NCI-H82 (cell line): ENCODE results near the gene C2.
"Not testable (repeated sequence)": the region's sequence is repeated elsewhere in the genome, so short reads cannot be mapped to it uniquely, and the experiment has no call there.

Source experiments
- DNase-seq: peaks from one replicate; lab custom pipeline; 2025; lab: John Stamatoyannopoulos, UW

The C2 gene

DNA sequence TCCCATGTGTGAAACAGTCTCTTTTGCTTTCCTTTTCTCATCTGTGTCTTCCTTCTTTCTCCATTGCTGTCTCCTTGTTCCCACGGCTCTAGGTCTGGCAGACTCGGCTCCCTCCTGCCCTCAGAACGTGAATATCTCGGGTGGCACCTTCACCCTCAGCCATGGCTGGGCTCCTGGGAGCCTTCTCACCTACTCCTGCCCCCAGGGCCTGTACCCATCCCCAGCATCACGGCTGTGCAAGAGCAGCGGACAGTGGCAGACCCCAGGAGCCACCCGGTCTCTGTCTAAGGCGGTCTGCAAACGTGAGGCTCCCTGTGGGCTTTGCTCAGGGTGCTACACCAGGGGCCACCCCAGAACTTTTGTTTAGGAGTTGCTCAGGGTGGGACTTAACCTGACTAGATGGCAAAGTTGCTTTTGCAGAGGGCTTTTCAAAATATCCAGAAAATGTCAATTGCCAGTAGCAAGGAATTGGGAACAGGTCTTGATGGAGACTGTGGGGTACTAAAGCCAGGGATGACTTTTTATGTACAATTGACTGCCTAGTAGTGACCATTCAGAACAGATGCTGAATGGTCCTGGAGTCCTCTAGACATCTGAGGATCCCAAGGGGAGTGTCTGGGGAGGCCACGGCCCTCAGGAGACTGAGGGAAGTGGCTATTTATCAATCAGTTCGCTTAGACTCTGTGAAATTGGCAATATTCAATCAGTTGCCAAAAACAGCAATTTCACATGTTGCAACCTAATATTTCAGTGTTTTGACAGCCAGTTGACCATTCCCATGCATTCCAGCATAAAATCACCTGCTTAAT, 550 bp downstream of the C2 start:
- DNase-seq: no peak

DNA sequence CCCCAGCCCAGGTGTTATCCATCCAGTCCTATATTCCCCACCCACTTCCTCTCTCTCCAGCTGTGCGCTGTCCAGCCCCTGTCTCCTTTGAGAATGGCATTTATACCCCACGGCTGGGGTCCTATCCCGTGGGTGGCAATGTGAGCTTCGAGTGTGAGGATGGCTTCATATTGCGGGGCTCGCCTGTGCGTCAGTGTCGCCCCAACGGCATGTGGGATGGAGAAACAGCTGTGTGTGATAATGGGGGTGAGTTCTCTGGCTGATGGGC, 1.1 kb downstream of the C2 start:
- no peak for DNase-seq

DNA sequence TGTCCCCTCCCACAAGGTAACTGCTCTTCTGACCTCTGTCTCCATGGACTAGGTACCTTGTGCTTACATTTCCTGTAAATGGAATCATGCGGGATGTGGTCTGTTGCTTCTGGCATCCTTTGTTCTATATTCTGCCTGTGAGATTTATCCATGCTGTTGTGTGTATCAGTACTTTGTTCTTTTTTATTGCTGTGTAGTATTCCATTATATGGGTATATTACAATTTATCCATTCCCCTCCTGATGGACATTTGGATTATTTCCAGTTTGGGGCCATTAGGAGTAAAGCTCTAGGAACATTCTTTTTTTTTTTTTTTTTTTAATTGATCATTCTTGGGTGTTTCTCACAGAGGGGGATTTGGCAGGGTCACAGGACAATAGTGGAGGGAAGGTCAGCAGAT, 3.4 kb downstream of the C2 start:
- DNase-seq: no peak

DNA sequence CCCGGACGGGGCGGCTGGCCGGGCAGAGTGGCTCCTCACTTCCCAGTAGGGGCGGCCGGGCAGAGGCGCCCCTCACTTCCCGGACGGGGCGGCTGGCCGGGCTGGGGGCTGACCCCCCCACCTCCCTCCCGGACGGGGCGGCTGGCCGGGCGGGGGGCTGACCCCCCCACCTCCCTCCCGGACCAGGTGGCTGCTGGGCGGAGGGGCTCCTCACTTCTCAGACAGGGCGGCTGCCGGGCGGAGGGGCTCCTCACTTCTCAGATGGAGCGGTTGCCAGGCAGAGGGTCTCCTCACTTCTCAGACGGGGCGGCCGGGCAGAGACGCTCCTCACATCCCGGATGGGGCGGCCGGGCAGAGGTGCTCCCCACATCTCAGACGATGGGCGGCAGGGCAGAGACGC, 4.6 kb downstream of the C2 start:
- DNase-seq: not testable (repeated sequence)

DNA sequence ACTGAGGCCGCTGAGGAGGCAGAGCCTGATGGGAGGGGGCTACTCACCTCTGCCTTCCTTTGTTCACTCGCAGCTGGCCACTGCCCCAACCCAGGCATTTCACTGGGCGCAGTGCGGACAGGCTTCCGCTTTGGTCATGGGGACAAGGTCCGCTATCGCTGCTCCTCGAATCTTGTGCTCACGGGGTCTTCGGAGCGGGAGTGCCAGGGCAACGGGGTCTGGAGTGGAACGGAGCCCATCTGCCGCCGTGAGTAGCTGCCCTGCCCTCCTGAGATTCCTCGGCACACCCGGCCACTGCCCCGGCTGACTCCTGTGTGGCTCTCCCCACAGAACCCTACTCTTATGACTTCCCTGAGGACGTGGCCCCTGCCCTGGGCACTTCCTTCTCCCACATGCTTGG, 6.0 kb downstream of the C2 start:
- no peak for DNase-seq

DNA sequence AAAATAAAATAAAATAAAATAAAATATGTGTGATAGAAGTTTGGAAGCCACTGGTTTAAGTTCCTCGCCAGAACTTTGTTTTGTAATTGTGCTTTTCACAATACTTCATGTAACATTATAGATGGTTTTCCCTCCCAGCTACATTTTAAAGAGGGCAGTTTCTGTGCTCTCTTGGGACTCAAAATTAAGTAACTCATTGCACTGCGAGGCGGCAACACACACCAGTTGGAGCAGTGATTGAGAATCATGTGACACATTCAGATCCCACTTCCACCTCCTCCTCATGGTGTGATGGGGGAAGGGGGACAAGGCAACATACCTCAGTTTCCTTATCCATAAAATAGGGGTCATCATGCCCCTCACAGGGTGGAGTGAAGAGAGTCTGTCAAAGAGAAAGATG, 7.5 kb downstream of the C2 start:
- no peak for DNase-seq

DNA sequence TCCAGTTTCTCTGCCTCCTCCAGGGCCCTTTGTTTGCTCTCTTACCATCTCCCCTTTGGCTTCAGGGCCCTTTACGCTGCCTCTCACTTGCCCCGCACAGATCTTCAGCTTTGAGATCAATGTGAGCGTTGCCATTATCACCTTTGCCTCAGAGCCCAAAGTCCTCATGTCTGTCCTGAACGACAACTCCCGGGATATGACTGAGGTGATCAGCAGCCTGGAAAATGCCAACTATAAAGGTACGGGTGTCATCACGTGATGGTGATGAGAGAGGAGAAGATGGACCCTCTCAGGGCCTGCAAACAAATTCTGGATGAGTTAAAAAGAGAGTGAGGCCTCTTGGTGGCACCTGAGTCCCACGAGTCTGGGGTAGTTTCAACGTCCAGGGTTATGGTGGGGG, 8.3 kb downstream of the C2 start:
- DNase-seq: no peak

DNA sequence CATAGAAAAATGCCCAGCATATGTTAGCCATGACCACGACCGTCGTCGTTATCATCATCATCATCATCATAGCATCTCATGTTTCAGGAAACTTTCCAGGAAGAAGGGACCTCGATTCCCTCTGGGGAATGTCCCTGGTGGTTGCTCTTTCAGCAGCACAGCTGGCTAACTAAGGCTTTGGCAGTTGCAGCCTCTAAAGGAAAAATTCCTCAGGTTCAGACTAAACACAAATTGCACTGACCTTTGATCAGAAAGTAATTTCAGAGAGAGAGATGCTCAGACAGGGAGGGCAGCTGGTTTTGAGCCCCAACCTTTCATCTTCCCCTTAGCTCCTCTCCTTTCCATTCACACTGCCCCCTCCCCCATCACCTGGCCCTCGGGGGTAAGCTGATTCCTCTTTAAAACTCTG, 12.7 kb downstream of the C2 start:
- no peak for DNase-seq

DNA sequence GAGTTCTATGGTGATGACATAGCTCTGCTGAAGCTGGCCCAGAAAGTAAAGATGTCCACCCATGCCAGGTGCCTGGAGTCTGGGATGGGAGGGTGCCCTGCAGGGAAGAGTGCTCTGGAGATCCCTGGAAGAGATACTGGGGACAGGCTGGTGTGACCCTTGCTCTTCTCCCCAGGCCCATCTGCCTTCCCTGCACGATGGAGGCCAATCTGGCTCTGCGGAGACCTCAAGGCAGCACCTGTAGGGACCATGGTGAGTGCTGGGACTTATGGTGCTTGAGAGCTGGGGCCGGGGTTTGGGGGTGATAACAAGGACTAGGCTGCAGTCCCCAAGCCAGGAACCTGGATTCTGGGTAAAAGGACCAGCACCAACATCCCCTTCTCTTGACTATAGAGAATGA, 16.2 kb downstream of the C2 start:
- no peak for DNase-seq

DNA sequence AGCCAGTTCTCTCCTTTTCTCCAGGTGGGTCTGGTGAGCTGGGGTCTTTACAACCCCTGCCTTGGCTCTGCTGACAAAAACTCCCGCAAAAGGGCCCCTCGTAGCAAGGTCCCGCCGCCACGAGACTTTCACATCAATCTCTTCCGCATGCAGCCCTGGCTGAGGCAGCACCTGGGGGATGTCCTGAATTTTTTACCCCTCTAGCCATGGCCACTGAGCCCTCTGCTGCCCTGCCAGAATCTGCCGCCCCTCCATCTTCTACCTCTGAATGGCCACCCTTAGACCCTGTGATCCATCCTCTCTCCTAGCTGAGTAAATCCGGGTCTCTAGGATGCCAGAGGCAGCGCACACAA, 17.6 kb downstream of the C2 start:
- no peak for DNase-seq

DNA sequence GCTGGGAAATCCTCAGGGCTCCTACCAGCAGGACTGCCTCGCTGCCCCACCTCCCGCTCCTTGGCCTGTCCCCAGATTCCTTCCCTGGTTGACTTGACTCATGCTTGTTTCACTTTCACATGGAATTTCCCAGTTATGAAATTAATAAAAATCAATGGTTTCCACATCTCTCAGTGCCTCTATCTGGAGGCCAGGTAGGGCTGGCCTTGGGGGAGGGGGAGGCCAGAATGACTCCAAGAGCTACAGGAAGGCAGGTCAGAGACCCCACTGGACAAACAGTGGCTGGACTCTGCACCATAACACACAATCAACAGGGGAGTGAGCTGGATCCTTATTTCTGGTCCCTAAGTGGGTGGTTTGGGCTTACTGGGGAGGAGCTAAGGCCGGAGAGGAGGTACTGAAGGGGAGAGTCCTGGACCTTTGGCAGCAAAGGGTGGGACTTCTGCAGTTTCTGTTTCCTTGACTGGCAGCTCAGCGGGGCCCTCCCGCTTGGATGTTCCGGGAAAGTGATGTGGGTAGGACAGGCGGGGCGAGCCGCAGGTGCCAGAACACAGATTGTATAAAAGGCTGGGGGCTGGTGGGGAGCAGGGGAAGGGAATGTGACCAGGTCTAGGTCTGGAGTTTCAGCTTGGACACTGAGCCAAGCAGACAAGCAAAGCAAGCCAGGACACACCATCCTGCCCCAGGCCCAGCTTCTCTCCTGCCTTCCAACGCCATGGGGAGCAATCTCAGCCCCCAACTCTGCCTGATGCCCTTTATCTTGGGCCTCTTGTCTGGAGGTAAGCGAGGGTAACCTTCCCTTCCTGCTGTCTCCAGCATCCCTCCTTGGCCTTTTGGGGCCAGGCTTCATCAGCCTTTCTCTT, 18.2 kb downstream of the C2 start, which contains the start of gene CFB:
Gene CFB, plus strand, starts transcription at position 589 of the 863 bp plus-strand sequence. Its CDS starts 127 bp downstream, at position 716.
- DNase-seq: no peak

DNA sequence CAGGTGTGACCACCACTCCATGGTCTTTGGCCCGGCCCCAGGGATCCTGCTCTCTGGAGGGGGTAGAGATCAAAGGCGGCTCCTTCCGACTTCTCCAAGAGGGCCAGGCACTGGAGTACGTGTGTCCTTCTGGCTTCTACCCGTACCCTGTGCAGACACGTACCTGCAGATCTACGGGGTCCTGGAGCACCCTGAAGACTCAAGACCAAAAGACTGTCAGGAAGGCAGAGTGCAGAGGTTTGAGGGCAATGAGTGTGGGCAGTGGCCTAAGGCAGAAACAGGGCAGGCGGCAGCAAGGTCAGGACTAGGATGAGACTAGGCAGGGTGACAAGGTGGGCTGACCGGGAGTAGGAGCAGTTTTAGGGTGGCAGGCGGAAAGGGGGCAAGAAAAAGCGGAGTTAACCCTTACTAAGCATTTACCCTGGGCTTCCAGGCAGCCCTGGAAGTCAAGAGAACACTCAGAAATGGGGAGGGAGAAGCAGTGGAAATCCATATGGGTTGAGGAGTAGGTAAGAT, 18.9 kb downstream of the C2 start:
- DNase-seq: no peak

DNA sequence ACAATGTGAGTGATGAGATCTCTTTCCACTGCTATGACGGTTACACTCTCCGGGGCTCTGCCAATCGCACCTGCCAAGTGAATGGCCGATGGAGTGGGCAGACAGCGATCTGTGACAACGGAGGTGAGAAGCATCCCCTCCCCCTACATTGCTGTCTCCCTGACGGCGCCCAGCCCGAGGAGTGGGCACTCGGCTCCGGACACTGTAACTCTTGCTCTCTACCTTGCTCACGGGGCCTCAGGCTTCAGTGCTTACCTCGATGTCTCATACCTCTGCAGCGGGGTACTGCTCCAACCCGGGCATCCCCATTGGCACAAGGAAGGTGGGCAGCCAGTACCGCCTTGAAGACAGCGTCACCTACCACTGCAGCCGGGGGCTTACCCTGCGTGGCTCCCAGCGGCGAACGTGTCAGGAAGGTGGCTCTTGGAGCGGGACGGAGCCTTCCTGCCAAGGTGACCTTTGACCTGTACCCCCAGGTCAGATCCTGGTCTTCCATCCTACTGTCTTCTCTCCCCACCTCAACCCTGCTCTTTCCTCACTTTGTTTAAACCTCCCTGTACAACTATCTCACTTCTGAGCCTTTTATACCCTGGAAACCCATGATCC, 19.7 kb downstream of the C2 start:
- DNase-seq: no peak

DNA sequence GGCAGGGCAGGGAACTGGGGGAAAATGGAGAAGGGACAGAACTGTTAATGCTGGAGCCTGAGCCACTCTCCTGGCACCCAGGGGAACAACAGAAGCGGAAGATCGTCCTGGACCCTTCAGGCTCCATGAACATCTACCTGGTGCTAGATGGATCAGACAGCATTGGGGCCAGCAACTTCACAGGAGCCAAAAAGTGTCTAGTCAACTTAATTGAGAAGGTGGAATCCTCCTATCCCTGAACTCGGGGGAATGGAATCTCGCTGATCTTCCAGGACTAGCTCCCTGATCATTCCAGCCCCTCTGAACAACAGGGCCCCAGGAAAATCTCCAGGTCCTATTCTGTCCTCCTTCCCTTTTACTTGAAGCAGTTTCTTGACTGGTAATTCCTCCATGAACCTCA, 20.3 kb downstream of the C2 start:
- DNase-seq: no peak

DNA sequence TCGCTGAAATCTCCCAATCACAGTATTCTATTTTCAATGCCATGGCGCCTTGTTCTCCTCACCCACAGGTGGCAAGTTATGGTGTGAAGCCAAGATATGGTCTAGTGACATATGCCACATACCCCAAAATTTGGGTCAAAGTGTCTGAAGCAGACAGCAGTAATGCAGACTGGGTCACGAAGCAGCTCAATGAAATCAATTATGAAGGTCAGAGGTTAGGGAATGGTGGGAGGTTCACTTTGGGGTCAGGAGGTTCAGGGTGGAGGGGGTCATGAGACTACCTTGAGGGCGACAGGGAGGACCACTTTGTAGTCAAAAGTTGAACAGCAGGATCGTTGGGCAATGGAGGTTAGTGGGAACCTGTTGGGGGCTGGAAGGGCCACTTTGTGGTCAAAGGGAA, 20.8 kb downstream of the C2 start:
- no peak for DNase-seq

DNA sequence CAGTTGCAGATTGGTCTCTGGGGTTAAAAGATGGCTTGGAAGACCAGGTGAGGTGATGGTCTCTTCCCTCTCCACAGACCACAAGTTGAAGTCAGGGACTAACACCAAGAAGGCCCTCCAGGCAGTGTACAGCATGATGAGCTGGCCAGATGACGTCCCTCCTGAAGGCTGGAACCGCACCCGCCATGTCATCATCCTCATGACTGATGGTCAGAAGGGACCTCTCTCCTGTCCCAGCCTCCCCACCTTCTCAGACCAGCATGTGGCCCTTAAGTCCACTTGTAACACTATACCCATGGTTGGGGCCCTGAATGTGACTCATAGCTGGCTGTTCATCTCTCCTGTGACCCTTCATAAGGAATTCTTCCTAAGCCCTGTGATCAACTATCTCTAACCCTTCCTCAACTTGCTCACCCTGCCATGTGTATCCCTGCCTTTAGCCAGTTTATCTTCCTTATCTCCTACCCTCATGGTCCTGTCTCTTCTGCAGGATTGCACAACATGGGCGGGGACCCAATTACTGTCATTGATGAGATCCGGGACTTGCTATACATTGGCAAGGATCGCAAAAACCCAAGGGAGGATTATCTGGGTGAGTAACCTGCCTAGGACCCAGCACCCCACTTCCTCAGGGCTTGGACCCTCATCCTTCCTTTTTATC, 21.4 kb downstream of the C2 start:
- DNase-seq: no peak

DNA sequence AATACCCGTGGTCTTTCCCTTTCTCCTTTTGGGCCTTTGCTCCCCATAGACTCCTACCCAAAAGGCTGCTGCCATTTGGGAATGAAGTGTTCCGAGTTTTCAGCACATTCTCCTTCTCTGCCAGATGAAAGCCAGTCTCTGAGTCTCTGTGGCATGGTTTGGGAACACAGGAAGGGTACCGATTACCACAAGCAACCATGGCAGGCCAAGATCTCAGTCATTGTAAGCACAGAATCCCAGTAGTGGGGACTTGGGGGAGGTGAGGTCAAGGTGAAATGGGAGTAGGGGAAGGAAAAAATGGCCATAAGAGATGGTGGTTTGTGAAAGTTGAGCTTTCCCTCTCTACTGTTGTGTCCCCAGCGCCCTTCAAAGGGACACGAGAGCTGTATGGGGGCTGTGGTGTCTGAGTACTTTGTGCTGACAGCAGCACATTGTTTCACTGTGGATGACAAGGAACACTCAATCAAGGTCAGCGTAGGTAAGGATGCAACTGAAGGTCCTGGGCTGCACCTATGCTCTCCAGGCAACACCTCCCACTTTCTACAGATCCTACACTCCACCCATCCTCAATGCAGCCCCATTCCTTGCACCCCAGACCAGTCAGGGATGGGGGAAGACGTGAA, 22.5 kb downstream of the C2 start:
- no peak for DNase-seq

DNA sequence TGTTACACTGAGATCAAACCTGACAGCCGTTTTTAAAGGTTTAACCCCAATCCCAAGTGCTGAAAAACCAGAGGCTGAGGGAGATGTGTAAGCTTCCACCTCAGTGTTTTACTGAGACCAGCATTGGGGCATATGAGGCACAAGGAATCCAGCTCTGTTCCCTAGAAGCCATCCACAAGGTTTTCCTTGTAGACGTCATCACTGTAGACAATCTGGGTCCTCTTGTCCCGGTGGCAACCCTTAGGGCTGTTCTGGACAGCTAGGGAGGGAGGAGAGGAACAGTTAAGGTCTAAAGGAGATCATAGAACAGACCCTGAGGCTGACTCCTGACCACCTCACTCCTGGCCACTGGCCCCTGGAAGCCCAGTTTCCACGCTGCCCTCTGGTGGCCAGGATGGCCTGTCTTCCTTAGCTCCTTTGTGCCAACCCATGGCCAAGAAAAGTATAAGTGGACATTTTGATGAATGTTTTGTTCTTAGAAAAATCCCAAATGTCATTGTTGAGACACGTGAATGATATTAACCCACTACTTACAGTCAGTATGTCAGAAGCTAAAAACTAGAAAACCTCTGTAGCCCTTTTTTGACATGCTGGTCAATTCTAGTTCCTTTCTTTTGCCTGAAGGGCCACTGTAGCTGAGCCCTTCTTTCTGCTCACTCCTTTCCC, 24.8 kb downstream of the C2 start:
- peak; percentile 67 for DNase-seq

DNA sequence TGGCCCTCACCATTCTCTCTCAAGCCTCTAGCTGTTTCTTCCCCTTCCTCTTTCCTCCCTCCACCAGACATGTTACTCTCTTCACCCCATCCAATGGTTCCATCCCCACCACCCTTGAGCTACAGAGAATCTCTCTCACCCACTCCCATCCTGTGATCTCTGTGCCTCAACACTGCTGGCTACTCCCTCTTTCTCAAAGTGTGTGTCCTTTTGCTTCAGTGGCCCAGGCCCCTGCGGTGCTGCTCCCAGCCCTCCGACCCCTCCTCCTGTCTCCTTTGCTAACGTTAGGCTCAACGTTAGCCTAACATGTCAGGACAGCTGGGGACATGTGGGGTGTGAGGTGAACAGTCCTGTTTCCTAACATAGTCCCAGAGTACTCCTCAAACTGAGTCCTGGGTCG, 25.4 kb downstream of the C2 start:
- no peak for DNase-seq

DNA sequence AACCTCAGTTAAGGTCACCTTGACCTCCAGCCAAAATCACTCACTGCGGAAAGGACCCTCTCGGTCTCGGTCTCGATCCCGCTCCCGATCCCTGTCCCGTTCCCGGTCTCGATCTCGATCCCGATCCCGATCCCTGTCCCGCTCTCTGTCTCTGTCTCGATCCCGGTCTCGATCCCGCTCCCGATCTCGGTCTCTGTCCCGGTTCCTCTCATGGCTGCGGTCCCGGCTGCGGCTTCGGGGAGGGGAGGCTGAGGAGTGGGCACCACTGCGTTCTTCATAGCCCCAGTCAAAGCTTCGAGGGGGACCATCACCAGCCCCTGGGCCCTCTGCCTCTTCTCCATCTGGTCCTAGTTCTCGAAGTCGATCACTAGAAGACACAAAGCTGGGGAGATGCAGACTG, 27.0 kb downstream of the C2 start:
- DNase-seq: no peak

DNA sequence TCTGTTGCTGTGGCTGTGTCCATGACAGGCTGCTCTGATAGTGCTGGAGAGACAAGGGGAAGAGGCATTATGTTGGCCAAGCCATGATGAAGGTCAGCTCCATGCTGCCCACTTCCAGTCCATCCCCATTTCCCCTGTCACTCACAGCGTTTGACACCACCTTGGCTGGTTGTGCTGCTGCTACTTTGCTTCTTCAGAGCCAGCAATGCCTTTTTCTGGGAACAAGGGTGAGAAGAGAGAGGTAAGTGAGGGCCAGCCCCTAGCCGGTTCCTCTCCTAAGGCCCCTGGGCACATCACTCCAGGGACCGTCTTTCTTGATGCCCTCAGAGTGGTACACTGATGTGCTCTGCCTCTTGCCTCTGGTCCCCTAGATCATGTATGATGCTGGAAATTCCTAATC, 29.3 kb downstream of the C2 start:
- DNase-seq: no peak

DNA sequence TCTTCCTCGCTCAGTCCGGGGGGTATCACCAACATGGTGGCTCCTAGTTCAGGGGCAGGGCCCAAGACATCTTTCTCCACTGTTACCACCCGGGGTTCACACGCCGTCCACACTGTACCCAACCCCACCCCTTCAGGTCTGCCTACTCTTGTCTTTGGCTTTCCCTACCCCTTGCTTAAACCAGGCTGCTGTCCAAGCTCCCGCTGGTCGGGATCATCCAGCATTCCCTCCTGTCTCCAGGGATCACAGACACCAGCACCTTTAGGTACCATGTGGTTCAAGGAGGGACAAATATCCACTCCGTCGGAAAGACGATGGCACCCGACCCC, 30.9 kb downstream of the C2 start:
- no peak for DNase-seq
